Activated CD8-positive, alpha-beta T cell treated with anti-CD3 and anti-CD28 coated beads, Interleukin-2, amount 10 ng/mL, durations not matched to agents 7 days and 5 days (primary cell): ENCODE data around the gene ATXN1. TPM values are rescaled to one million over a fixed set of nuclear protein-coding genes. Genes with fewer than 3 reads are reported as not detected.
"Not testable (repeated sequence)": the region's sequence is repeated elsewhere in the genome, so short reads cannot be mapped to it uniquely, and the experiment has no call there.

Experiments
- ATAC-seq: fragments of 150-1000 bp; cut with Tn5 transposase; one replicate; pipeline ENCODE4 v1.10.0; 2021; ENCODE audit warnings: moderate library complexity
- CTCF ChIA-PET: fragments of 350-600 bp; sonication (Branson Sonifier 250); formaldehyde crosslinking; loops from one replicate; lab custom pipeline; 2021; ENCODE audit warnings: antibody characterized with exemption; lab: Charles Lee
- POLR2A ChIA-PET: fragments of 350-600 bp; sonication (Branson Sonifier 250); formaldehyde crosslinking; loops from one replicate; lab custom pipeline; 2021; ENCODE audit warnings: antibody characterized with exemption; lab: Charles Lee
- DNase-seq: peaks from one replicate; pipeline ENCODE4 v3.0.0-alpha.2; 2020
- H3K27ac Mint-ChIP-seq: one replicate; pipeline ENCODE4 v1.8.0; 2021; ENCODE audit warnings: mild to moderate bottlenecking, mixed read lengths
- H3K27me3 Mint-ChIP-seq: one replicate; pipeline ENCODE4 v1.8.0; 2021; ENCODE audit warnings: low read depth, mixed read lengths
- H3K36me3 Mint-ChIP-seq: one replicate; pipeline ENCODE4 v1.8.0; 2021; ENCODE audit warnings: low read depth, mixed read lengths
- H3K4me1 Mint-ChIP-seq: one replicate; pipeline ENCODE4 v1.8.0; 2021; ENCODE audit warnings: low read depth, mixed read lengths
- H3K4me3 Mint-ChIP-seq: one replicate; pipeline ENCODE4 v1.8.0; 2021; ENCODE audit warnings: mild to moderate bottlenecking, mixed read lengths
- H3K9me3 Mint-ChIP-seq: one replicate; pipeline ENCODE4 v1.8.0; 2022; ENCODE audit warnings: mixed read lengths; ENCODE audit not compliant: insufficient read depth
- total RNA-seq, 2 experiments: library from RNA; stranded (reverse); gene quantifications; one replicate each; pipeline ENCODE4 v1.2.3, GENCODE V29; 2021

The ATXN1 gene
- total RNA-seq, 2 experiments from 2014 or later: 36.7 to 42.9 TPM

GRCh38 chr6:16399695-16400094 is 361.6 kb downstream of the ATXN1 start:
- H3K27ac Mint-ChIP-seq: no peak overlapping the region
- no peak overlapping the region for H3K4me3 Mint-ChIP-seq
- ChIA-PET POLR2A (no interaction called here), CTCF (interaction anchor here (1.1 kb wide), 1 partner anchor 67 kb away, joined by 4 read pairs; no protein-coding TSS in a partner anchor)
- no peak for DNase-seq
- H3K27me3 Mint-ChIP-seq: no peaks in the 10 kb centered on the region
- peaks cover 10% of the 10 kb centered on the region for H3K4me1 Mint-ChIP-seq
- no peak for ATAC-seq
- no peaks in the 10 kb centered on the region for H3K9me3 Mint-ChIP-seq
- peaks cover 6% of the 10 kb centered on the region for H3K36me3 Mint-ChIP-seq

GRCh38 chr6:16399158-16399557 is 362.1 kb downstream of the ATXN1 start:
- no peak overlapping the region for H3K27ac Mint-ChIP-seq
- H3K4me3 Mint-ChIP-seq: no peak overlapping the region
- H3K36me3 Mint-ChIP-seq: peaks cover 6% of the 10 kb centered on the region
- ChIA-PET CTCF (no interaction called here), POLR2A (no interaction called here)
- no peak for DNase-seq
- no peaks in the 10 kb centered on the region for H3K27me3 Mint-ChIP-seq
- H3K9me3 Mint-ChIP-seq: no peaks in the 10 kb centered on the region
- no peak for ATAC-seq
- H3K4me1 Mint-ChIP-seq: peaks cover 6% of the 10 kb centered on the region

GRCh38 chr6:16398587-16398986 is 362.7 kb downstream of the ATXN1 start:
- Mint-ChIP-seq H3K36me3 (peaks cover 4% of the 10 kb centered on the region), H3K4me3 (no peak overlapping the region), H3K9me3 (no peaks in the 10 kb centered on the region), H3K27me3 (no peaks in the 10 kb centered on the region), H3K27ac (no peak overlapping the region), H3K4me1 (peaks cover under 1% of the 10 kb centered on the region)
- ATAC-seq (no peak), DNase-seq (no peak)
- ChIA-PET POLR2A (no interaction called here), CTCF (interaction anchor here (1.5 kb wide), 1 partner anchor 11 kb away, joined by 3 read pairs; no protein-coding TSS in a partner anchor)

- no peaks in the 10 kb centered on the region for H3K27me3 Mint-ChIP-seq
- DNase-seq (no peak), ATAC-seq (no peak)
- H3K9me3 Mint-ChIP-seq: no peaks in the 10 kb centered on the region
- peaks cover 3% of the 10 kb centered on the region for H3K36me3 Mint-ChIP-seq
- no peak overlapping the region for H3K4me3 Mint-ChIP-seq
- CTCF ChIA-PET: interaction anchor here (0.9 to 1.5 kb wide), 2 partner anchors 11 to 12 kb away, joined by 3 read pairs; no protein-coding TSS in a partner anchor
- no peaks in the 10 kb centered on the region for H3K4me1 Mint-ChIP-seq
- H3K27ac Mint-ChIP-seq: no peak overlapping the region
- POLR2A ChIA-PET: no interaction called here
Observed at GRCh38 chr6:16397623-16398022, 363.6 kb downstream of the ATXN1 start.

GRCh38 chr6:16396497-16397319 is 364.6 kb downstream of the ATXN1 start:
- ChIA-PET POLR2A (no interaction called here), CTCF (interaction anchor here (0.8 to 1.5 kb wide), 4 partner anchors 12 to 374 kb away, joined by 3 to 4 read pairs (median 3); no protein-coding TSS in a partner anchor)
- H3K36me3 Mint-ChIP-seq: peaks cover 2% of the 10 kb centered on the region
- no peak overlapping the region for H3K4me3 Mint-ChIP-seq
- no peaks in the 10 kb centered on the region for H3K9me3 Mint-ChIP-seq
- no peaks in the 10 kb centered on the region for H3K4me1 Mint-ChIP-seq
- H3K27me3 Mint-ChIP-seq: no peaks in the 10 kb centered on the region
- H3K27ac Mint-ChIP-seq: no peak overlapping the region
- DNase-seq: no peak
- no peak for ATAC-seq

- no peak for DNase-seq
- Mint-ChIP-seq H3K27ac (no peak overlapping the region), H3K4me1 (no peaks in the 10 kb centered on the region), H3K27me3 (no peaks in the 10 kb centered on the region), H3K4me3 (no peak overlapping the region), H3K9me3 (no peaks in the 10 kb centered on the region), H3K36me3 (no peaks in the 10 kb centered on the region)
- ChIA-PET POLR2A (no interaction called here), CTCF (interaction anchor here (1.2 to 2.2 kb wide), 2 partner anchors 15 to 80 kb away, joined by 3 to 5 read pairs; no protein-coding TSS in a partner anchor)
- ATAC-seq: no peak
Observed at GRCh38 chr6:16394632-16395031, 366.6 kb downstream of the ATXN1 start.

- Mint-ChIP-seq H3K9me3 (no peaks in the 10 kb centered on the region), H3K4me3 (no peak overlapping the region), H3K36me3 (peaks cover 2% of the 10 kb centered on the region), H3K27ac (no peak overlapping the region), H3K27me3 (no peaks in the 10 kb centered on the region), H3K4me1 (no peaks in the 10 kb centered on the region)
- no peak for DNase-seq
- CTCF ChIA-PET: no interaction called here
- POLR2A ChIA-PET: no interaction called here
- no peak for ATAC-seq
Observed at GRCh38 chr6:16393326-16393725, 367.9 kb downstream of the ATXN1 start.

GRCh38 chr6:16392010-16392409 is 369.2 kb downstream of the ATXN1 start:
- Mint-ChIP-seq H3K36me3 (peaks cover 2% of the 10 kb centered on the region), H3K9me3 (no peaks in the 10 kb centered on the region), H3K4me3 (no peak overlapping the region), H3K27me3 (no peaks in the 10 kb centered on the region), H3K27ac (no peak overlapping the region), H3K4me1 (no peaks in the 10 kb centered on the region)
- ChIA-PET POLR2A (no interaction called here), CTCF (no interaction called here)
- DNase-seq (no peak), ATAC-seq (no peak)

GRCh38 chr6:16391451-16391912 is 369.8 kb downstream of the ATXN1 start:
- Mint-ChIP-seq H3K27me3 (no peaks in the 10 kb centered on the region), H3K4me3 (no peak overlapping the region), H3K36me3 (peaks cover 2% of the 10 kb centered on the region), H3K27ac (no peak overlapping the region), H3K9me3 (no peaks in the 10 kb centered on the region), H3K4me1 (peaks cover under 1% of the 10 kb centered on the region)
- ChIA-PET CTCF (no interaction called here), POLR2A (no interaction called here)
- no peak for ATAC-seq
- no peak for DNase-seq

GRCh38 chr6:16390909-16391450 is 370.3 kb downstream of the ATXN1 start:
- H3K4me1 Mint-ChIP-seq, H3K36me3 Mint-ChIP-seq, H3K4me3 Mint-ChIP-seq, H3K9me3 Mint-ChIP-seq, ATAC-seq, POLR2A ChIA-PET, H3K27ac Mint-ChIP-seq, H3K27me3 Mint-ChIP-seq, CTCF ChIA-PET, DNase-seq: not testable (repeated sequence)

GRCh38 chr6:16389642-16390041 is 371.6 kb downstream of the ATXN1 start:
- Mint-ChIP-seq H3K9me3 (no peaks in the 10 kb centered on the region), H3K27ac (no peak overlapping the region), H3K36me3 (peaks cover 2% of the 10 kb centered on the region), H3K4me1 (peaks cover 5% of the 10 kb centered on the region), H3K27me3 (no peaks in the 10 kb centered on the region), H3K4me3 (no peak overlapping the region)
- no peak for ATAC-seq
- ChIA-PET POLR2A (no interaction called here), CTCF (interaction anchor here (1.0 kb wide), 1 partner anchor 58 kb away, joined by 3 read pairs; no protein-coding TSS in a partner anchor)
- no peak for DNase-seq

GRCh38 chr6:16388488-16388887 is 372.8 kb downstream of the ATXN1 start:
- DNase-seq: no peak
- ChIA-PET CTCF (no interaction called here), POLR2A (no interaction called here)
- peaks cover 2% of the 10 kb centered on the region for H3K36me3 Mint-ChIP-seq
- ATAC-seq: no peak
- peaks cover 5% of the 10 kb centered on the region for H3K4me1 Mint-ChIP-seq
- no peak overlapping the region for H3K4me3 Mint-ChIP-seq
- H3K27ac Mint-ChIP-seq: no peak overlapping the region
- no peaks in the 10 kb centered on the region for H3K27me3 Mint-ChIP-seq
- H3K9me3 Mint-ChIP-seq: no peaks in the 10 kb centered on the region
